ENCODE measurements around the gene EIF4B.

GRCh38 chr12:53059434-53060063, 53.3 kb downstream of the EIF4B start:
- no peak for TF ChIP-seq CTCF (IDR thresholded peaks at IDR 0.05)
- no peak for TF ChIP-seq POLR2AphosphoS5 (IDR thresholded peaks at IDR 0.05)
- no peak for TF ChIP-seq POLR2A (IDR thresholded peaks at IDR 0.05)
- no peak for TF ChIP-seq EP300 (IDR thresholded peaks at IDR 0.05)
